ENCODE measurements around the gene MT1A. TPM values are rescaled to one million over a fixed set of nuclear protein-coding genes. Genes with fewer than 3 reads are reported as not detected.

MT1A gene
- total and polyA plus RNA-seq, 4 donors: 1.1 to 438 (median 51.5) TPM

GRCh38 chr16:56657555-56658326, 19.3 kb downstream of the MT1A start, which contains the start of gene MT1F:
Gene MT1F (plus strand): TSS chr16:56657959. CDS start chr16:56658059, 100 bp downstream.
- TF ChIP-seq CTCF (IDR thresholded peaks at IDR 0.05; ENCODE audit: control extremely low read depth, extremely low read depth): no peak
- peaks cover 0 to 12% (median 5%) of the 10 kb centered on the region in 5 donors for H3K4me1 ChIP-seq (ENCODE audit: control insufficient read depth in 5 of 5, insufficient read depth in 5 of 5, low read length in 5 of 5)
- H3K9ac ChIP-seq (ENCODE audit: insufficient read depth in 1 of 2, low read length in 2 of 2): peak within 1 kb of the TSS in 1 of 2 donors; percentile 14
- H3K27ac ChIP-seq (ENCODE audit: low read depth in 1 of 2, low read length in 1 of 2): peak within 1 kb of the TSS in 1 of 2 donors; percentile 16
- 0 to 2% methylated on average over 37 to 46 of the region's 46 CpGs for WGBS, 2 donors
- DNase-seq (peak; percentile 48 to 73 (median 65)), ATAC-seq (ENCODE audit: insufficient read depth, low FRiP score) (peak; percentile 92)
- no peaks in the 10 kb centered on the region for H3K9me3 ChIP-seq (ENCODE audit: control insufficient read depth in 4 of 4, insufficient read depth in 3 of 4, low read length in 3 of 4)
- H3K27me3 ChIP-seq (ENCODE audit: control insufficient read depth in 3 of 3, insufficient read depth in 3 of 3, low read length in 2 of 3): peaks cover 0 to 48% (median 39%) of the 10 kb centered on the region in 3 donors
- H3K4me3 ChIP-seq: peak within 1 kb of the TSS; percentile 18
- H3K36me3 ChIP-seq (ENCODE audit: control insufficient read depth in 4 of 4, insufficient read depth in 4 of 4, low read length in 4 of 4): no peaks in the 10 kb centered on the region

- DNase-seq: no peak
- Histone ChIP-seq H3K9me3 (ENCODE audit: control insufficient read depth in 4 of 4, insufficient read depth in 3 of 4, low read length in 3 of 4) (no peaks in the 10 kb centered on the region), H3K27me3 (ENCODE audit: control insufficient read depth in 3 of 3, insufficient read depth in 3 of 3, low read length in 2 of 3) (peaks cover 0 to 53% (median 45%) of the 10 kb centered on the region in 3 donors), H3K27ac (ENCODE audit: low read depth in 1 of 2, low read length in 1 of 2) (no peak overlapping the region), H3K4me1 (ENCODE audit: control insufficient read depth in 5 of 5, insufficient read depth in 5 of 5, low read length in 5 of 5) (peaks cover 0 to 16% (median 5%) of the 10 kb centered on the region in 5 donors), H3K9ac (ENCODE audit: insufficient read depth in 1 of 2, low read length in 2 of 2) (peak overlapping the region in 1 of 2 donors; percentile 14), H3K36me3 (ENCODE audit: control insufficient read depth in 4 of 4, insufficient read depth in 4 of 4, low read length in 4 of 4) (no peaks in the 10 kb centered on the region), H3K4me3 (no peak overlapping the region)
- no peak for ATAC-seq (ENCODE audit: insufficient read depth, low FRiP score)
- TF ChIP-seq CTCF (IDR thresholded peaks at IDR 0.05; ENCODE audit: control extremely low read depth, extremely low read depth): no peak
- 36 to 46% methylated on average over 10 of the region's 10 CpGs for WGBS, 2 donors
Observed at GRCh38 chr16:56658327-56658875, 19.9 kb downstream of the MT1A start.

DNA sequence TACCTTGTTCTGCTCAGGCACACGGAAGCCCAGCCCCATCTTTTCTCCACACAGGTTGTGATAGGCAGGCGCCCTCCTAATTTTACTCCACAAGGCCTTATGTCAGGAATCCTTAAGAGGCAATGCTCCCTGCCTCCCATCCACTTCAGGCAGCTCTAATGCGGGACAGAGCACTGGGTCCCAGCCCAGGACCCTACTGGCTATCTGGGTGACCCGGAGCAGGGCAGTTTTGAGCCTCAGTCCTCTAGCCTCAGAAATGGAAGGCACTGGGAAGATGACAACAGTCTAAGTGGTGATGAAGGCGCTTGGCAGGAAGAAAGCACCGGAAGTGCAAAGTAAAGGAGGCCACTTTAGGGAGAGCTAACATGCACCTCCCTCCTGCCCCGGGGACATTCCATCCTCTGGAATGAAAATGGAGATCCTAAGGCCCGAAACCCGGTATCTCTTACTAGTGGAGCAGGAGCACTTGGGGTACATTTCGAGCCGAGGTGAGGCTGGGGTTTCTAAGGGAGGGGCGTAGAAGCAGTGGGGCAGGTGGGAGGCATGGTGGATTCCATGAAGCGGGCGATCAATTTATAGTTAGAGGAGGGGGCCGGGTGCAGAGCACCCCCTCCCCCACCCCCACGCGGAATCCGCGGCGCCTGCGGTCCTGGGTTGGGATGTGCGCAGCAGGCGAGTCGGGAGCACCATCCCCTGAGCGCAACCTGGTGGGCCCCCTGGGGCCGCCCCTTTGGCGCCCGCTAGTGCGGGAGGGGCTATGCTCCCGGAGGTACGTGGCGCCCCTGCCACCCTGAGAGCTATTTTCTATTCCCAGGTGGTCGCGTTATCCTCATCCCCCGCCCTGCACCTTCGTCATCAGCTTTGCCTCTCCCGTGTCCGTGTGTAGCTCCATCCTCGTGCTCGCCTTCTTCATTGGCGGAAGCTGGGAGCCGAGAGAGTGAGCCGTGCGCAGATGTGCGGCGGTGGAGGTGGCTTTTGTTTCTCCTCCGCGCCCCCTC, 24.2 kb downstream of the MT1A start:
- H3K36me3 ChIP-seq (ENCODE audit: control insufficient read depth in 4 of 4, insufficient read depth in 4 of 4, low read length in 4 of 4): no peaks in the 10 kb centered on the region
- peaks cover 0 to 17% (median 8%) of the 10 kb centered on the region in 5 donors for H3K4me1 ChIP-seq (ENCODE audit: control insufficient read depth in 5 of 5, insufficient read depth in 5 of 5, low read length in 5 of 5)
- no peak for TF ChIP-seq CTCF (IDR thresholded peaks at IDR 0.05; ENCODE audit: control extremely low read depth, extremely low read depth)
- WGBS, 2 donors: 17% methylated on average over 44 to 48 of the region's 48 CpGs
- H3K27ac ChIP-seq (ENCODE audit: low read depth in 1 of 2, low read length in 1 of 2): no peak overlapping the region
- H3K27me3 ChIP-seq (ENCODE audit: control insufficient read depth in 3 of 3, insufficient read depth in 3 of 3, low read length in 2 of 3): peaks cover 0 to 95% (median 79%) of the 10 kb centered on the region in 3 donors
- no peak for ATAC-seq (ENCODE audit: insufficient read depth, low FRiP score)
- DNase-seq: no peak
- no peaks in the 10 kb centered on the region for H3K9me3 ChIP-seq (ENCODE audit: control insufficient read depth in 4 of 4, insufficient read depth in 3 of 4, low read length in 3 of 4)
- H3K9ac ChIP-seq (ENCODE audit: insufficient read depth in 1 of 2, low read length in 2 of 2): no peak overlapping the region
- no peak overlapping the region for H3K4me3 ChIP-seq
